ENCODE measurements around the gene CNTNAP4. TPM values are rescaled to one million over a fixed set of nuclear protein-coding genes. Genes with fewer than 3 reads are reported as not detected.

Gene CNTNAP4
- total RNA-seq, 1 experiment from 2014 or later, result not detected

GRCh38 chr16:76527244-76527643 is 250.0 kb downstream of the CNTNAP4 start (continued):
- TF ChIP-seq CTCF (IDR thresholded peaks at IDR 0.05 in 2 of 3, conservative IDR thresholded peaks at IDR 0.05 in 1 of 3; ENCODE audit: borderline replicate concordance in 1 of 3, insufficient read depth in 1 of 3, low read depth in 2 of 3, low read length in 2 of 3), result no peak

DNA sequence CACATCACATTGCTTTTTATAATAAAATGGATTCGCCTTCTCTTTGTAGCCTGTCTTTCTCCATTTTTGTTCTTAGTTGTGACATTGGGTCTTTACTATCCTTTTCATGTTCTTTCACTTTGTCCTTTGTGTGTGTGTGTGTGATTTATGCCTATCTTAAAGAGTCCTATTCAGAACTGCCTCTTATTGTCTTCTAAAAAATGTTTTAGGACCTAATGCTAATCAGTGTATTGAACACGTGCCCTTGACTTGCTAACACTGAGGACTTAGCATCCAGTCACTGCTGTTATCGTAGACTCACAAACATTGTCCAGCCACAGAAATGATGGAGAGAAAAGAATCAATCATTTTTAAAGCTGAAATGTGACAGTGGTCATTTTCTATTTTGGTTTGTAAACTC is 251.9 kb downstream of the CNTNAP4 start:
- no peaks in the 10 kb centered on the region for H3K4me1 ChIP-seq (ENCODE audit: control insufficient read depth in 1 of 2, insufficient read depth in 2 of 2, low read length in 2 of 2)
- H3K9me2 ChIP-seq (ENCODE audit: insufficient read depth), result no peaks in the 10 kb centered on the region
- no peak overlapping the region for H3K27ac ChIP-seq (ENCODE audit: low read depth, low read length)
- no peak overlapping the region for H3K9ac ChIP-seq (ENCODE audit: low read length)
- no peak for TF ChIP-seq CBX3 (IDR thresholded peaks at IDR 0.05; ENCODE audit: low read depth)
- no peak for TF ChIP-seq RAD21 (IDR thresholded peaks at IDR 0.05; ENCODE audit: low read depth)
- no peak for TF ChIP-seq EZH2 (IDR thresholded peaks at IDR 0.05)
- no peak for TF ChIP-seq FOSL1 (IDR thresholded peaks at IDR 0.05; ENCODE audit: low read depth)
- no peak for TF ChIP-seq YY1 (IDR thresholded peaks at IDR 0.05; ENCODE audit: extremely low read depth, insufficient replicate concordance, low read depth, low read length)
- TF ChIP-seq TCF7L2 (IDR thresholded peaks at IDR 0.05; ENCODE audit: borderline replicate concordance, extremely low read depth, insufficient read depth, insufficient read length), result no peak
- TF ChIP-seq SP1 (IDR thresholded peaks at IDR 0.05; ENCODE audit: low read depth), result no peak
- no peak for TF ChIP-seq EZH2phosphoT487 (IDR thresholded peaks at IDR 0.05; ENCODE audit: borderline replicate concordance)
- TF ChIP-seq, protein P1, sequence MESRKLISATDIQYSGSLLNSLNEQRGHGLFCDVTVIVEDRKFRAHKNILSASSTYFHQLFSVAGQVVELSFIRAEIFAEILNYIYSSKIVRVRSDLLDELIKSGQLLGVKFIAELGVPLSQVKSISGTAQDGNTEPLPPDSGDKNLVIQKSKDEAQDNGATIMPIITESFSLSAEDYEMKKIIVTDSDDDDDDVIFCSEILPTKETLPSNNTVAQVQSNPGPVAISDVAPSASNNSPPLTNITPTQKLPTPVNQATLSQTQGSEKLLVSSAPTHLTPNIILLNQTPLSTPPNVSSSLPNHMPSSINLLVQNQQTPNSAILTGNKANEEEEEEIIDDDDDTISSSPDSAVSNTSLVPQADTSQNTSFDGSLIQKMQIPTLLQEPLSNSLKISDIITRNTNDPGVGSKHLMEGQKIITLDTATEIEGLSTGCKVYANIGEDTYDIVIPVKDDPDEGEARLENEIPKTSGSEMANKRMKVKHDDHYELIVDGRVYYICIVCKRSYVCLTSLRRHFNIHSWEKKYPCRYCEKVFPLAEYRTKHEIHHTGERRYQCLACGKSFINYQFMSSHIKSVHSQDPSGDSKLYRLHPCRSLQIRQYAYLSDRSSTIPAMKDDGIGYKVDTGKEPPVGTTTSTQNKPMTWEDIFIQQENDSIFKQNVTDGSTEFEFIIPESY (IDR thresholded peaks at IDR 0.05; ENCODE audit: extremely low read depth, insufficient replicate concordance, low read length), result no peak
- TF ChIP-seq SRF (IDR thresholded peaks at IDR 0.05; ENCODE audit: low read depth), result no peak
- no peak for TF ChIP-seq ZFX (IDR thresholded peaks at IDR 0.05)
- TF ChIP-seq JUND (IDR thresholded peaks at IDR 0.05), result no peak
- TF ChIP-seq POLR2AphosphoS5 (IDR thresholded peaks at IDR 0.05; ENCODE audit: low read depth, low read length), result no peak
- no peak overlapping the region for H3K4me3 ChIP-seq (replicated peaks in 1 of 2; ENCODE audit: low read depth in 1 of 2, low read length in 2 of 2)
- CTCF ChIA-PET, result no interaction called here
- no peaks in the 10 kb centered on the region for H4K20me1 ChIP-seq (ENCODE audit: insufficient read depth)
- RAD21 ChIA-PET (ENCODE audit: low non-redundant PET in 1 of 2, low total read pairs in 2 of 2, uncharacterized antibody in 2 of 2, unreplicated experiment in 2 of 2), result no interaction called here
- H3K27me3 ChIP-seq (ENCODE audit: insufficient read depth, low read length), result no peaks in the 10 kb centered on the region
- intact Hi-C loops (cut with micrococcal nuclease), result no loop called here
- no peak for ATAC-seq
- no peak for DNase-seq (ENCODE audit: low read depth, low spot score)
- no peak overlapping the region for H3K4me2 ChIP-seq (ENCODE audit: low read length)
- BruUV-seq (replicated peaks), result no TSS peak
- no peaks in the 10 kb centered on the region for H3K79me2 ChIP-seq (ENCODE audit: insufficient read depth, low read length)
- no peaks in the 10 kb centered on the region for H3K36me3 ChIP-seq (ENCODE audit: control insufficient read depth in 1 of 2, insufficient read depth in 2 of 2, low read length in 2 of 2)
- POLR2A ChIA-PET, result no interaction called here
- H3K9me3 ChIP-seq (ENCODE audit: control insufficient read depth in 1 of 2, insufficient read depth in 1 of 2, low read depth in 1 of 2, low read length in 2 of 2), result peaks cover 0 to 4% of the 10 kb centered on the region in 2 experiments; a peak in 2 of 4 replicates
- no peak overlapping the region for H2AFZ ChIP-seq (ENCODE audit: low read depth, low read length, poor library complexity, severe bottlenecking)

All from HCT116 (cell line).